HG03045 (cell line): ENCODE results near the gene OBSCN.

Experiments
- ATAC-seq: cut with Tn5 transposase; IDR thresholded peaks from one replicate; pipeline ENCODE4 v1.9.1; 2021; ENCODE audit warnings: mild to moderate bottlenecking, moderate library complexity; ENCODE audit not compliant: unreplicated experiment

The OBSCN gene

DNA sequence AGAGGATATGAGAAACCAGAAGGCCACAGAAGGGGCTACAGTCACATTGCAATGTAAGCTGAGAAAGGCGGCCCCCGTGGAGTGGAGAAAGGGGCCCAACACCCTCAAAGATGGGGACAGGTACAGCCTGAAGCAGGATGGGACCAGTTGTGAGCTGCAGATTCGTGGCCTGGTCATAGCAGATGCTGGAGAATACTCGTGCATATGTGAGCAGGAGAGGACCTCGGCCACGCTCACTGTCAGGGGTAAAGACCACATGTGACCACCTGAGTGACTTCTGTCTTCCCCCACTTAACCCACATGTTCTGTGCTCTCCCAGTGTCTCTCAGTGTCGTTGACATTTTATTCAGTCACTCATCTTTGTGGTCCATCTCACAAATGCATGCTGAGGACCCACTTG, 92.1 kb downstream of the OBSCN start:
- no peak for ATAC-seq

GRCh38 chr1:228302086-228302485, 94.2 kb downstream of the OBSCN start:
- ATAC-seq, result no peak

GRCh38 chr1:228303596-228303995, 95.8 kb downstream of the OBSCN start:
- no peak for ATAC-seq

- ATAC-seq, result no peak
Observed at GRCh38 chr1:228304225-228304624, 96.4 kb downstream of the OBSCN start.

DNA sequence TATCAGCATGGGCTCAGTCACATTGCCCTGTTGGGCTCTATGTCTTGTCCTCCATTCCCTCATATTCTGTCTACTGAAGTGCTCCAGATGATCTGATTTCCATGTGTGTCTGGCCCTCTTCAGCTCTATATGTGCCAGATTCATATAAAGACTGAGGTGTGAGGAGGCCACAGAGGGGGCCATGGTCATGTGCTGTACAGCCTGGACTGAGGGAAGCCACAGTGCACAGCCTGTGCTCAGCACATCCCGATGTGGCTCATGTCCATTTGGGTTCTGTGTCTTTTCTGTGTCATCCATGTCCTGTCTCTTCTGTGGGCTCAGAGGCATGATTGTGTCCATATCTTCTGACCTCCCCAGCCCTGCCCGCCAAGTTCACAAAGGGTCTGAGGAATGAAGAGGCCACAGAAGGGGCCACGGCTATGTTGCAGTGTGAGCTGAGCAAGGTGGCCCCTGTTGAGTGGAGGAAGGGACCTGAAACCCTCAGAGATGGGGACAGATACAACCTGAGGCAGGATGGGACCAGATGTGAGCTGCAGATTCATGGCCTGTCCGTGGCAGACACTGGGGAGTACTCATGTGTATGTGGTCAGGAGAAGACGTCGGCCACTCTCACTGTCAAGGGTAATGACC, 97.0 kb downstream of the OBSCN start:
- no peak for ATAC-seq

- ATAC-seq, result no peak
Observed at GRCh38 chr1:228305721-228306152, 97.9 kb downstream of the OBSCN start.

- no peak for ATAC-seq
Observed at GRCh38 chr1:228306275-228307217, 98.7 kb downstream of the OBSCN start.

GRCh38 chr1:228307218-228308023, 99.6 kb downstream of the OBSCN start:
- ATAC-seq, result no peak

DNA sequence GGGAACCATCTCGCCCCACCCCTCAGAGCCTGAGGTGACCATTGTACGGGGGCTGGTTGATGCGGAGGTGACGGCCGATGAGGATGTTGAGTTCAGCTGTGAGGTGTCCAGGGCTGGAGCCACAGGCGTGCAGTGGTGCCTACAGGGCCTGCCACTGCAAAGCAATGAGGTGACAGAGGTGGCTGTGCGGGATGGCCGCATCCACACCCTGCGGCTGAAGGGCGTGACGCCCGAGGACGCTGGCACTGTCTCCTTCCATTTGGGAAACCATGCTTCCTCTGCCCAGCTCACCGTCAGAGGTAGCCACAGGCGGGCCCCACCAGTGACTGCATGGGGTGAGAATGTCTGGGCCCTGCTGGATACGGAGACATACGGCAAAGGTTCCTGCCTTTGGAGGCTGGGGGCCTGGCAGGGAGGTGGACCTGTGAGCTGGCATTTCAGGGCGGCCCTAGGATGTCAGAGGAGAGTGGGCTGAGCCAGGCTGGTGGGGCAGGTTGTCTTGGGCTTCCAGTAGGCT, 100.3 kb downstream of the OBSCN start:
- ATAC-seq, result no peak

DNA sequence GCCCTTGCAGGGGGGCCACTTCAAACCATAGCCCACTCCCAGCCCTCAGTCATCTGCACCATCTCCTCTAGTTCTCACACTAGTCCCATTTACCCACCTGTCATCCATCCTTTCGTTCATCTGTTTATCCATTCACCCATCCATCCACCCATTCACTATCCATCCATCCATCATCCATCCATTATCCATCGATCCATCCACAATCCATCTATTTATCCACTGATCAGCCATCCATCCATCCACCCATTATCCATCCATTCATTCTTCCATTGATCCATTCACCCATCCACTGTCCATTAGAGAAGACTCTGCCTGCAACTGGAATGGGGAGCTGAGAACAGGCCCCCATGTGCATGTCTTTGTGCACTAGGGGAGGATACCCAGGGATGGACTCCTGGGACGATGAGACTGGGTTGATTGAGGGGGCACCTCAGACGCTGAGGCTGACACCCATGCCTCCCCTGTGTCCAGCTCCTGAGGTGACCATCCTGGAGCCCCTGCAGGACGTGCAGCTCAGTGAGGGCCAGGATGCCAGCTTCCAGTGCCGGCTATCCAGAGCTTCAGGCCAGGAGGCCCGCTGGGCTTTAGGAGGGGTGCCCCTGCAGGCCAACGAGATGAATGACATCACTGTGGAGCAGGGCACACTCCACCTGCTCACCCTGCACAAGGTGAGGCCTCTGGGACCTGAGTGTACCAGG, 100.9 kb downstream of the OBSCN start:
- no peak for ATAC-seq

- ATAC-seq, result no peak
Observed at GRCh38 chr1:228309326-228310067, 101.7 kb downstream of the OBSCN start.

DNA sequence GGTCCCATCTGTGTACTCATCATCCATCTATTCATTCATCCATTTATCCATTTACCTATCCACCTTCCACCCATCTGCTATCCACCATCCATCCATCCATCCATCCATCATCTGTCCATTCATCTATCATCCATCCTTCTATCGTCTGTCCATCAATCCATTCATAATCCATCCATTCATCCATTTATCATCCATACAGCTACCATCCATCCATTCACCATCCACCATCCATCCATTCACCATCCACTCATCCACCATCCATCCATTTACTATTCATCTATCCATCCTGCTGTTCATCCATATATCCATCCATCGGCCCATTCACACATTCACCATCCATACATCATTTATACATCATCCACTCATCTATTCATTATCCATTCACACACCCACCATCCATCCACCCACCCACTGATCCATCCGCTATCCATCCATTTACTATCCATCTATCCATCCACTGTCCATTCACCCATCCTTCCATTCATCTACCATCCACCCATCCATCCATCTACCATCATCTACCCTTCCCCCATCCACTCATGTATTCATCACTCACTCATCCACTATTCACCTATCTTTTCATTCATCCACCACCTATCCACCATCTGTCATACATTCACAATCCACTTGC, 102.4 kb downstream of the OBSCN start:
- no peak for ATAC-seq

DNA sequence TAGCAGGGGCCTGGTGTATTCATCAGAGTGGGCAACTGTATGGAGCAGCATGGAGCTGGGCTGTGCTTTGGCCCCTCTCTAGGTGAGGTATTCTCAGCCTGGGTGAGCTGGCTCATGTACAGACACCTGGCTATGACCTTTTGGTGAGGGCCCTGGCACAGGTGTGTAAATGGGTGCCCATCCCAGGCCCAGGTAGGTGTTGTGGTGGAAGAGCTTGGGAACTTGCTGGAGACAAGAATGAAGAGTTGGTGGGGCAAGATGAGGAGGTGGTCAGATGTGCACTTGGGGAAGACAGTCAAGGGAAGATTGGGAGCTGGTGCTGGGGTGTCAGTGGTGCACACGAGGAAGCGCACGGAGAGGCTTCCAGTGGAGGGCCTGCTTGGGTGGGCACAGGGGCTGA, 103.2 kb downstream of the OBSCN start:
- no peak for ATAC-seq

DNA sequence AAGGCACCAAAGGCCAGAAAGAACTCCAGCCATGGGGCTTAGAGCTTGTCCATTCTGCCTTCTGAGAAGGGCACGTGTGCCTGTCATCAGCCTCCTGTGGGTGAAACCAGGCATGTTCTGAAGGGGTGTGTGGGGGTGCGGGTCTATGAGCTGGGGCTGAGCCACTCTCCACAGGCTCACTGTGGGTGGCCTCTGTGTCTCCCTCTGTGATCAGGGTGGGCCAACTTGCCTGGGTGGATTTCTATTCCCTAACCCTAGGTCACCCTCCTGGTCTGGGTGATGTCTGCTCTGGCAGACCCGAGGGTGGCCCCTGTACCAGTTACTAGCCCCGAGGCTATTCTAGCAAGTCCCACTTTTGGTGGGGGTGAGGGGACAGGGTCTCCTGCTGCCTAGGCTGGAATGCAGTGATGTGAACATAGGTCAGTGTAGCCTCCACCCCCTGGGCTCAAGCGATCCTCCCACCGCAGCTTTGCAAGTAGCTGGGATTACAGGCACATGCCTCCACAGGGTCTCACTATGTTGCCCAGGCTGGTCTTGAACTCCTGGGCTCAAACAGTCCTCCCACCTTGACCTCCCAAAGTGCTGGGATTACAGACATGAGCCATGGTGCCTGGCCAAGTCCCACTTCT, 104.4 kb downstream of the OBSCN start:
- no peak for ATAC-seq

DNA sequence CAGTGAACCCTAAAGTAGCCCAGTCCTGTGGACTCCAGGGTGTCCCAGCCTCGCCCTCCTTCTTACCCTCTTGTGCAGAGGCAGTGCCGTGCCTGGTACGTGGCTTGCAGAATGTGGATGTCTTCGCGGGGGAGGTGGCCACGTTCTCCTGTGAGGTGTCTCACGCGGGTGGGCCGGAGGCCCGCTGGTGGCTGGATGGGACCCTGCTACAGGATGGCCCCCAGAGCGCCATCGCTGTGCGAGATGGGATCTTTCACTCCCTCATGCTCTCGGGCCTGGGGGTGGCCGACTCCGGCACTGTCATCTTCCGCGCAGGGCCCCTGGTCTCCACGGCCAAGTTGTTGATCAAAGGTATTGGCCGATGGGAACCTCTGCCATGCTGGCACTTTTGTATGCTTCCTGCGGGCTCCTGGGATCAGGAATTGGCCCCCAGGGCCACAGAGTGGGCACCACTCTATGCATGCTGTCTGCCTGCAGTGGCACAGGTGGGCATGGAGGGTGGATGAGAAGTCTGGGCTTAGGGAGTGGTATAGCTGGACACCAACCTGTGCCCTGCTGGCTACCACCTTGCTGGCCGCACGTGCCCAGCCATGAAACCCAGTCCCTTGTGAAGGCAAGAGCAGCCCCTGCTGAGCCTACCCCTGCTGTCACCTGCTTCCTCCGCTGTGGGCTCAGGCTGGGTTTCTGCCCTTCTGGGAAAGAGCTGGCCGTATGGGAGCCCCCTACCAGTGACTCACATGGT, 105.9 kb downstream of the OBSCN start:
- no peak for ATAC-seq

- ATAC-seq, result no peak
Observed at GRCh38 chr1:228314315-228314657, 106.4 kb downstream of the OBSCN start.

DNA sequence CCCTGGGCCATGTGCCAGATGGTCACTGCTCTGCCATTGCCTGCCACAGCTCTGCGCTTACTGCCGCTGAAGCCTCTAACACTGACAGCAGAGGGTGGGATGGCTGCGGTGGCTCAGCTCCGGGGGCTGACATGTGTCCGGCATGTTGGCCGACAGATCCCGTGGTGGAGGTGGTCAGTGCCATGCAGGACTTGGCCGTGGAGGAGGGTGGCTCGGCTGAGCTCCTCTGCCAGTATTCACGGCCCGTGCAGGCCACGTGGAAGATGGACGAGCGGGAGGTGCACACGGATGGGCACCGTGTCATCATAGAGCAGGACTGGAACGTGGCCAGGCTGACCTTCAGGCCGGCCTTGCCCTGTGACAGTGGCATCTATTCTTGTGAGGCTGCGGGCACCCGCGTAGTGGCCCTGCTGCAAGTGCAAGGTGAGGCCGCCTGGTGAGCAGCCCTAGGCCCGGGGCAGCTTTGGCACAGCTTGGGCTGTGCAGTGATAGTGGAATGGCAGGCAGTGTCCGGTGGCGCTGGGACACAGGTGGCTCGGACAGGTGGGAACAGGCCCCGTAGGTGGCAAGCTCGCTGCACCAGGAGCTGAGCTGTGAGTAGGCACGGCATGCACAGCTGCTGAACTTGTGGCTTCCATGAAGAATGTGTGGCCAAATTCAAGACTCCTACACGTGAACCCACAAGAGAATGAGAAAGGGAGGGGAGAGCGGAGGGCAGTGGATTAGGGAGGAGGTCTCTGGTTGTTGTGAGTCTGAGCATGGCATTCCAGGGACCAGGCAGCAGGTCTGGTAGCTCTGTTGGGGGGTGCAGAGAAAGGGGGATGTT, 107.0 kb downstream of the OBSCN start:
- no peak for ATAC-seq
